ENCODE data around the gene CERT1.

Gene CERT1

DNA sequence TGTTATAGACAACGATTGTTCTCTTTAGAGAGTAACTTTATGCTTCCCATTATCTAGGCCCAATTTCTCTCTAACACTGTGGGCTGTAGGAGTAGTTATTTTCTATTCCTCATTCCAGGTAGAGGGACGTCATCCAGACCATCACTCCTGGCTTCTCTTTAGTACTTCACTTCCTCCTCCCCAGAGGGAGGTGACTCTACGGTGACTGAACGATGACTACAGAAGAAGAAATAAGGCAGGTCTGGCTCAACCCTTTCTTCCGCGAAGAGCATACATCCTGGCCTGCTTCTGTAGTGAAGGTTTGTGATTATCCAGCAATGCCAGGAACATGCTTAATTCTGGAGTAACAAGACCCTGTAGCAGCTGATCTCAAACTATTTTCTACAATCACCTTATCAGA is 123.6 kb downstream of the CERT1 start:
- no peak for DNase-seq

DNA sequence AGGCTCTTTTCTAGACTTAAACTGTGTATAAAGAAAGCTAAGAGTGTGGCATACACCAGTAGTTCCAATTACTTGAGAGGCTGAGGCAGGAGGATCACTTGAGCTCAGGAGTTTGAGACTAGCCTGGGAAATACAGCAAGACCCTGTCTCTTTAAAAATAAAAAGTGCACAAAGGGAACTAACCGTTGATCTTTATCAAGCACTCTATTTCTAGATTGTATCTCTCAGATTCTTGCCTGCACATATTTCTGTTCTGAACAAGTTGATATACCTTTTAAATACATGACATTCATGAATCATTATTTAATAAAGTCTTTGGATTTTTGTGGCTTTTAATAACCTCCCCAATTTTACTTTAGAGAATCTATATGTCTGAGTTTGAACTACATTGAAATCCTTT is 127.2 kb downstream of the CERT1 start:
- DNase-seq = no peak

DNA sequence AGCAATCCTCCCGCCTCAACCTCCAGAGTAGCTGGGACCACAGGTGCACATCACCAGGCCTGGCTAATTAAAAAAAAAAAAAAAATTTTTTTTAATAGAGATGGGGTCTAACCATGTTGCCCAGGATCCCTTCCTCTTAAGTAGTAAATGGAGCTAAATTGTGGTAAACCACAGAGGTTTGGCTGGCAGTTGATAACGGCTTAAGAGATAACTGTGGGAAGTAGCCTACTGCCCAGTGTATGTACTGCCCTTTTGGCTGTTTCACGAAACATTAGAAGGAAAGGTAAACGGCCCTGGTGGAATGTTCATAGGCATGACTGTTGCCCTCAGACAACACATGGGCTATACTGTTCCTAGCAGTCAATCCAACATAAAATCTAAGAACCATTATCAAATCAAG is 130.0 kb downstream of the CERT1 start:
- DNase-seq = no peak

DNA sequence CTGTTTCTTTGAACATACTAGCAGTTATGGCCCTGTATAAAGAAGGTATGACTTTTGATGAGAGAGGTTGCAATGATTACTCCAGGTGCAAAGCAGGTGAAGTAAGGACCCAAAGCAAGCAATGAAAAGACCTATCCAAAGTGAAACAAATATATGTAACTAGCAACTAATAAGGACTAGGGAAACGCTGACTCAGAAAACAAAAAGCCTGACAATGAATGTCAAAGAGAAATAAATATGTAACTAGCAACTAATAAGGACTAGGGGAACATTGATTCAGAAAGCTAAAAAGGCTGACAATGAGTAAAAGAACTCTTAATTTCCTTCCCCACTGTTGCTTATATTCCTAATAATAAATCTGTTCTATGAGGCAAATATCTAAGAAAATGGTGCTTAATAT is 131.3 kb downstream of the CERT1 start:
- DNase-seq = no peak

DNA sequence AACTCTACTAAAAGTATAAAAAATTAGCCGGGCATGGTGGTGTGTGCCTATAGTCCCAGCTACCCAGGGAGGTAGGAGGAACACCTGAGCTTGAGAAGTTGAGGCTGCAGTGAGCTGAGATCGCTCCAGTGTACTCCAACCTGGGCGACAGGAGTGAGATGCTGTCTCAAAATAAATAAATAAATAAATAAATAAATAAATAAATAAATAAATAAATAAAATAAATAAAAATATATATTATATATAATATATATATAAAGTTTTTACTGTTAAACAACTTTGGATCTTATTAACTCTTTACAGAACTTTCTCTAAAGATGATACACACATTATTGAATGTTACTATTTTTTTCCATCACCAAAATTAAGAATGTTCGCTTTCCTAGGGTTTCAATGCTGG is 136.0 kb downstream of the CERT1 start:
- no peak for DNase-seq

DNA sequence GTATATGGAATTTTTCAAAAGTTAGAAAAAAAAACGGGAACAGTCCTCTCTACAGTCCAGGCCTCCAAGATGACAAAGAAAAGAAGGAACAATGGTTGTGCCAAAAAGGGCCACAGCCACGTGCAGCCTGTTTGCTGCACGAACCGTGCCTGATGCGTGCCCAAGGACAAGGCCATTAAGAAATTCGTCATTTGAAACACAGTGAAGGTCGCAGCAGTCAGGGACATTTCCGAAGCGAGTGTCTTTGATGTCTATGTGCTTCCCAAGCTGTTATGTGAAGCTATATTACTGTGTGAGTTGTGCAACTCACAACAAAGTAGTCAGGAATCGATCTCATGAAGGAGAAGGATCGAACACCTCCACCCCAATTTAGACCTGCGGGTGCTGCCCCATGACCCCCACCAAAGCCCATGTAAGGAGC is 137.0 kb downstream of the CERT1 start:
- DNase-seq = no peak

DNA sequence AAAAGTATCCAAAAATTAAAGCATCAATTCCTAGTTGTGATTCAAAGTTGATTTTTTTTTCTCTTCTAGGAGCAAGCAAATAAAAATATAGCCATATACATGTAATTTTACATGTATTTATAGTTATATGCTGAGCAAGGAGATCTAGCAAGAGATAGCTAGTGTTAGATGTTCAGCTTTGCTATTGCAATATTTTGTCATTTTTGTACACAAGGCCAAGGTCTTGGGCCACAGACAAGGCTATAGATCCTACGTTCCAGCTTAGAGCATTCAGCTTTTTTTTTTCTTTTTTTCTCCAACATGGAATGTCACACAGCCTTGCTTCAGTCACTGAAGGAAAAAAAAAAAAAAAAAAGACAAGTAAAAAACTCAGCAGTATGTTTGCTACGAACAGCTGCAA is 137.6 kb downstream of the CERT1 start:
- DNase-seq = no peak

DNA sequence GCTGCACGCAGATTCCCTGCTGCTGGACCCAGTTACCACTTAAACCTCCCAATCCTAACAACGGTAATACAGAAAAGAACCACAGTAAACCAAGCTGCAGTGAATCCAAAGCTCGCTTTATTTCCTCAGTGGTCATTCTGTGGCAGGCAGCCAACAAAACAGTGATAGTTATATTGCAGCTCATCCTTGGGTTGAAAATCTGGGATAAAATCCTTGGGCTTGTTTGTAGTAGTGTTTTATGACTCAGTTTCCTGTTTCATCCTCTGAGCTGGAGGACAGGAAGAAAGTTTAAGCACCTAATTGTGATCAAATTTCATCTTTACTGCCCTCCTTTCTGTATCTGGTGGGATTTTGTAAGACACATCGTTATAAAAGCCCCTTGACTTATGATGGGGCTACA is 143.0 kb downstream of the CERT1 start:
- DNase-seq = no peak

DNA sequence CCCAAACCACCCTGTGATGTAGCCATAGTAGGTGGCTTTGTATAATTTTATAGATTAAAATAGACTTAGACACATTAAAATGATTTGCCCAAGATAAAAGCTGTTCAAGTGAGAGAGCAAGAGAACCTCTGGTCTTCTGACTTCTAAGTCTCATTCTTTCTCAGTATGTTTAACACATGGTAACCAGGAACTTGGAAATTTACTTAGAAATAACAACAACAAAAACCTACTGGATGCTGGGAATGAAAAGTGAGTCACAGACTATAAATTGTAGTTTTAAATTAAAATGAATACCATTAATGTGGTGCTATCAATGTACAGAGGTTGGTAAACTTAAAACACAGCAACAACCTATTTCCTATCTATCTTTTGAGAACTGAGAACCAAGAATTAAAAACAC is 144.0 kb downstream of the CERT1 start:
- DNase-seq = no peak

DNA sequence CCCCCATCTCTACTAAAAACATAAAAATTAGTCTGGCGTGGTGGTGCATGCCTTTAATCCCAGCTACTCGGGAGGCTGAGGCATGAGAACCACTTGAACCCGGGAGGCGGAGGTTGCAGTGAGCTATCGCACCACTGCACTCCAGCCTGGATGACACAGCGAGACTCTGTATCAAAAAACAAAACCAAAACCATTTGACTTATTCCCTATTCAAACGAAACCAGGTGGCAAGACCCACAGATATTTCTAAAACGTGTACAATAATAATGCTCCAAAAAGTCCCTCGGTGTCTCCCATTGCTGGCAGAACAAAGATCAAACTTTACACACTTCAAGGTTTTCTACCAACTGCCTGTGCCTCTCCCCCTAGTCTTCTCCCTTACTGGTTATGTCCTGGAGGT is 144.6 kb downstream of the CERT1 start:
- no peak for DNase-seq

DNA sequence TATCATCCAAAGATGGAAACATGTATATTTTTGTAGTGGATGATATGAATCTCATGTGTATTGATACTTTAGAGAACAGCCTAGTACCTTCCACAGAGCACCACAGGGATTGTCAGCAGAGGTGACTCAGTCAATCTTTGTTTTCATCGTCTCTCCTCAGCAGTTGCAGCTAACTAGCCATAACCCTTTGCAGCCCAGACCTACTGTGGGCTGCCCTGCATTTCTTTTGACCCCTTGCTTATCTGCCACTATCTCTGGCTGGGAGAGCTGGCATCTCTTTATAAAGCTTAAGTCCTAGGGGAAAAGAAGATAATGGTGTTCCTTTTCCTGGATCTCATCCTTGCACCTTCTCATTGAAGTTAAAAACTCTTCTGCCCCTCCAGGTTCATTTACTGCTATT is 145.7 kb downstream of the CERT1 start:
- DNase-seq = no peak

DNA sequence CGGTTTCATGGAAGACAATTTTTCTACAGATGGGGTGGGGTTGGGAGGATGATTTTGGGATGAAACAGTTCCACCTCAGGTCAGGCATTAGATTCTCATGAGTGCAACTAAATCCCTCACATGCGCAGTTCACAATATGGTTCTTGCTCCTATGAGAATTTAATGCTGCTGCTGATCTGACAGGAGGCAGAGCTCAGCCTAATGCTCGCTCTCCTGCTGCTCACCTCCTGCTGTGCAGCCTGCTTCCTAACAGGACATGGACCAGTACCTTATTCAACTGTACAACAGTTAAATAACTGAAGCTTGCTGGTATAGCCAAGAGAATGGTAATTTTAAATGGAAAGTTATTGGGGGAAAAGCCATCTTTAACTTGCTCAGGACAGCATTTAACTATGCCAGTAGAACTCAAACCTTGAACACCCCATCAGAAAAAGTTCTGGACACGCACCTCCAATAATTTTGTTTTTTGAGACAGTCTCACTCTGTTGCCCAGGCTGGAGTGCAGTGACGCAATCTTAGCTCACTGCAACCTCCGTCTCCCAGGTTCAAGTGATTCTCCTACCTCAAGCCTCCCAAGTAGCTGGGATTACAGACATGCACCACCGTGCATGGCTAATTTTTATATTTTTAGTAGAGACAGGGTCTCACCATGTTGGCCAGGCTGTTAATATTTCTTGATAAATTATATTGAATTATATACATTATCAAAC is 146.7 kb downstream of the CERT1 start:
- no peak for DNase-seq

DNA sequence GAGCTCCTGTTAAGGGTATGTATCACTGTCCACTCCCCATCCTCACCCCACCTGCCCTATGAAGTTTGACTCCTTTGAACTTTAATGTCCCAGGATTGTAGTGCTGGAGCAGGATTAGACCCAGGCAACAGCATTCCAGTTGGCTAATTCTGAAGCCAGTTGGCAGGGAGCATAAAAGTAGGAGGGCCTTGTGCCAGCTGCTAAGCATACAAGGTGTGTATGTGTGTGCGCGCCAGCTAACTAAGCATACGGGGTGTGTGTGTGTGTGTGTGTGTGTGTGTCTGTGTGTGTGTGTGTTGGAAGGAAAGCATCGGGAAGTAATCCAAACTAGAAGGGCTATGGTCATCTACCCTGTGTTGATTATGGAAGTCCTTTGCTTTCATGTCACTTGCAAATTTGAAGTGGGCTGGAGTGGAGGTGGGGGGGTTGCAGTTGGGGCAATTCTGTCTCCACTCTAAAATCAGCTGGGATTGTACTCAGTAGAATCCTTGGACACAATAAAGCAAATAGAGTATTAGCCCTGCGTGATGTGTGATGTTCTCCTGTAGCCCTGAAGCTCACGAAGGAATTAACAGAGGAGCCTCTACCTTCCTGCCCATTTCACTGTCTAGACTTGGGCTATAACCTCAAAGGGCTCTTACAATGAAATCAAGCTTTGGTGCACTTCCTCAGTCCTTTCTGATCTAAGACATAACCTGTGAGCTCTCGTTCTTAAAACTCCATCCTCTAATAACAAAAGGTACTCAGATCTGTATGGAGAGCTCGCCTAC is 147.5 kb downstream of the CERT1 start:
- no peak for DNase-seq

DNA sequence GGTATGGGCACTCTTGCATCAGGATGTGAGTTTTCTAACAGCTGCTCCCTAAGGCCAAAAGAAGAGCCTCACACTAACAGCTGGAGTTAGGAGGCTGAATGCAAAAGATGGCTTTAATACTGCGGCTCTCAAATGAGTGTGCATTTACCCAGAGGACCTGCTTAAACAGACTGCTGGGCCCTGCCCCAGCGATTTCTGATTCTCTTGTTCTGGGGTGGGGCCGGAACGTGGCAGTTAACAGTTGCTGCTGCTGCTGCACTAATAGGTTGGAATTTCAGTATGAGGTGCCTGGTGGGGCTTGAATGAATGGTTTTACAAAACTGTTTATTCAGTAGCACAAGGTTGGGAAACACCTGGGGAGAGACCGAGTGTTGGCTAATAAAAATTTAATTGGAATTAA is 148.3 kb downstream of the CERT1 start:
- DNase-seq = no peak

DNA sequence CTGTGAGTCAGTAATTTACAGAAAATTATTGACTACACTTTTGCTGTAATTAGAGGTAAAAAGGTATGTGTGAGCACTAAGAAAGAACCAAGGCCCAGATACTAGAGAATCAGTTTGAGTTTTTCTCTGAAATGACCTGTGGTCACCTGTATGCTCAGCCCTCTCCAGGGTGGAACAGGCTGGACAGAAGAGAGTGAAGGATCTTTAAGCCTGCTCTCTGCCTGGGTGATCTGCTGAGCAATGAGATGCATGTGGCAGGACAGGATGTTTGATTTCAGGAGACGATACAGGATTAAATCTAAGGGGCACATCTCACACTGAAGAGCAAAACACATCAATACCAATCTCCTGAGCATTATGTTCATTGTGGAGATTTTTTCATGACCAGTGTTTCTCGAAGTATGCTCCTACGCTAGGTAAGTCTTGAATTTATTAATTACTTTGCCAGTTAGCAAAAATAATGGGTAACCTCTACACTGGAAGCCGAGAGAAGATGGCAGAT is 148.9 kb downstream of the CERT1 start:
- no peak for DNase-seq

DNA sequence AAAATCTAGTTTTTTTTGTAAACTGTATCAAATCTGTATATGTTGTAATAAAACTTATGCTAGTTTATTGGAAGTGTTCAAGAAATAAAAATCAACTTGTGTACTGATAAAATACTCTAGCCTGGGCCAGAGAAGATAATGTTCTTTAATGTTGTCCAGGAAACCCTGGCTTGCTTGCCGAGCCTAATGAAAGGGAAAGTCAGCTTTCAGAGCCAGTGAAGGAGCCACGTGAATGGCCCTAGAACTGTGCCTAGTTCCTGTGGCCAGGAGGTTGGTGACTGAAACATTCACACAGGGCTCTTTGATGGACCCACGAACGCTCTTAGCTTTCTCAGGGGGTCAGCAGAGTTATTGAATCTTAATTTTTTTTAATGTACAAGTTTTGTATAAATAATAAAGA is 150.1 kb downstream of the CERT1 start:
- DNase-seq = no peak

DNA sequence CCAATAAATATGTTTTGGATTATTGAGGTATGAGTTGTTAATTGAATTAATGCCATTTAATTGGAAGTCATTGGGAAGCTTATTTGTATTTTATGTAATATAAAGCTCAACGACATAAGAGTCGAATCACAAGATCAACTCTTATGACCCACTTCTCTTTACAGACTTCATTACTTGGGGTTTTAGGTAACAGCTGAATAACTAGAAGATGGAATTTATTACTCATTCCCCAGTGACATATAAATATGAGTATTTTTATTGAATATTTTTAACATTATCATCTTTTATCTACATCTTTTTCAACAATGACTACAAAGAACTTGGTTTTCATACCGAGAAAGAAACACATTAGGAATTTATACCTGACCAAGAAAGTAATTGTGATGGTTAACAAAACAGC is 153.3 kb downstream of the CERT1 start:
- DNase-seq = no peak

DNA sequence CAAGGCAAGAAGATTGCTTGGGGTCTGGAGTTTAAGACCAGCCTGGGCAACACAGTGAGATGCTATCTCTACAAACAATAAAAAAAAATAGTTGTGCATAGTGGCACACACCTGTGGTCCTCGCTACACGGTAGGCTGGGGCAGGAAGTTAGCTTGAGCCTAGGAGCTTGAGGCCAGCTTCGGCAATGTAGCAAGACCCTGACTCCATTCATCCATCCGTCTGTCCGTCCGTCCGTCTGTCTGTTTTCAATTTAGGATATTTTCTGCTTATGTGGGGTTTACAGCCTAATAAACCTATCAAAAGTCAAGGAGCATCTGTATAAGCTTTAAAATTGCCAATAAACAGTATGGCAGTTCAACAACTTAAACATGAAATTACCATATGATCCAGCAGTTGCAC is 154.7 kb downstream of the CERT1 start:
- no peak for DNase-seq

DNA sequence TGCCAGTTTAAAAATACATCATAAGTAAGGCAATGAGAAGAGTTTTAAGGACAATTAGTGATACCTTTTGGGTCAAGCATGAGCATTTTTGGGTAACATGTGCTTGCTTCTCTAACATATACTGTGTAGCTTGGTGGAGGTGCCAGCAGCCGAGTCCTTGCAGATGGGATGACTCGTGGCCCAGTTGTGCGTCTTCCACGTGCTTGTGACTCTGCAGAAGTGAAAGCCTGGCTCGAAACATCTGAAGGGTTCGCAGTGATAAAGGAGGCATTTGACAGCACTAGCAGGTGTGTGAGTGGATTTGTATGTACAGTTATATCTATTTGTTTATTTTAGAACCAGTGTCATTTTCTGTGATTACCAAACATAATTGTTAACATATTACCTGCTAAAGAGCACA is 156.2 kb downstream of the CERT1 start:
- DNase-seq = no peak

DNA sequence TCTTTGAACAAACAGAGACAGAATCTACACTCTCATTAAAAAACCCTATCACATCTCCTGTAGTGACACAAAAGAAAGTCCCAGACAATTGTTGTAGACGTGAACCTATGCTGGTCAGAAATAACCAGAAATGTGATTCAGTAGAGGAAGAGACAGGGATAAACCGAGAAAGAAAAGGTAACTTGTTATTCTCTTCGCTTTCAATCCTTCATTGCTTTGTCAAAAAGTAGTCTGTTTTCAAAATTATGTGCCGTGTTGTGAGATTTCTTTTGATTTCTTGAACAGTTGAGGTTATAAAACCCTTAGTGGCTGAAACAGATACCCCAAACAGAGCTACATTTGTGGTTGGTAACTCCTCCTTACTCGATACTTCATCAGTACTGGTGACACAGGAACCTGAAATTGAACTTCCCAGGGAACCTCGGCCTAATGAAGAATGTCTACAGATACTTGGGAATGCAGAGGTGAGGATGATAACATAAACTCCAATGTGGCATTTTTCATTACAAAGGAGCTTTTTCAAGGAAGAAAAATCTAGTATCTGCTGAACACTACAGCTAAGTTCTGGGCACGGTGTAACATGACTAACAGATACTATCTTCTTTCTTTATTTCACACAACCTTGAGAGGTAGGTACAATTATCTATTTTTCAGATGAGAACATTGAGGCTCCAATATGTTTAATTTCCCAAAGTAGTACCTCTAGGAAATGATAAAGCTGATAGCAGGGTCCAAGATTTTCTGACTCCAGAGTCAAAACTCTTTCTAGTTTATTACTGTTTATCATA is 160.1 kb downstream of the CERT1 start:
- no peak for DNase-seq

DNA sequence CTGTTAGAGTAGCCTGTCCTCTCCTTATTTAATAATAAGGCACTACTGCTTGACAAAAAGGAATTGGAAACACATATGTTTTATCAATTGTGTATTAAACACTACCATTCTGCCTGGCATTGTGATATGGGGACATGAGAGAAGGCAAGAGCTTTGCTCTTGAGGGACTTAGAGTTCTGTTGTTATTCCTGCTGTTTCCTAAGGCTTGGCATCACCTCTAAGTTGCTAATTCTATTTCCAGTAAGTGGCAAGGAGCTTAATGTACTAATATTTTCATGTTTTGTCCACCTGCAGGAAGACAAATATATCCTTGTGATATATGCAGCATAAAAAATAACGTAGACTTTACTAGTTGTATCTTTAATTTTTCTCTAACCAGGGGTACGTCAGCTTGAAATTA is 161.8 kb downstream of the CERT1 start:
- DNase-seq = no peak

DNA sequence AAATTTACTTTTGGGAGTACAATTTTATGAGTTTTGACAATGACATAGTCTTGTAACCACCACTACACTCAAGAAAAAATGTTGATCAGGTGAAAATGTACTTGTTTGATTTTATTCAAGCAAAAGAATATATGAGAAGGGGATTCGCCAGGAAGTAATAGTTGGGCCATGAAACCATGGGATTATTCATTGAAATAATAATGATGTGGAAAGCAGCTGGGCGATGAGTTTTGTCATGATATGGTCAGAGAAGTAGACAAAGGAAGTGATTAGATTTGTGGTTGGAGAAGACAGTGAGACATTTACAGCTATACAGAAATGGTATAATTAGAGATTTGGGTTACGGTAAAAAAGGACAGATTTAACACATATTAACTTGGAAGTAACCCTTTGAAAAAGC is 163.2 kb downstream of the CERT1 start:
- DNase-seq = no peak

DNA sequence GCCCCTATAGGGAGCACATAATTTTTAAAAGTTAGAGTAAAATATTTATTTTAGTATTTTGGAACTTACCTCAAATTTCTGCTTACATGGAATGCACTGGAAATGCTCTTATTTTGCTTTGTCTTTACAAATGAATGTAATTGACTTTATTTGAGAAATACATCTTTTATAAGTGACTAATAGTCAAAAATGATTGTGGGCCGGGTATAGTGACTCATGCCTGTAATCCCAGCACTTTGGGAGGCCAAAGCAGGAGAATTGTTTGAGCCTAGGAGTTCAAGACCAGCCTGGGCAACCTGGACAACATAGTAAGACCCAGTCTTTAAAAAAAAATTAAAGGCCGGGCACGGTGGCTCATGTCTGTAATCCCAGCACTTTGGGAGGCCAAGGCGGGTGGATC is 168.6 kb downstream of the CERT1 start:
- no peak for DNase-seq

DNA sequence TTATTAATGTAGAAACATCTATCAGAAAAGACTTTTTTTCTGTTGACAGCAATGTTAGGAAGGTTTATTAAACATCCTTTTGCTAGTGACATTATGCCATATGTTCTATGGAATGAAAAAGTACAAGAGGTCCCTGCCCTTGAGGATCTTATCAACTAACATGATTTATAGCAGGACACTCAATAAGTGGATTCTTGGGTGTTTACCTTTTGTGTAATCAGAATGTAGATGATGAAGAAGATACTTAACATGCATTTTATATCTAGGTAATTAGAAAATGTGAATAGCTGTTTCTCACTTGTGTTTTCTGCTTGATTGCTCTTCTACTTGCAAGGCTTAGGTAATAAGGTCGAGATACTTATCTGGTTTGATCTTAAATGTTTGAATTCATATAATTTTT is 169.5 kb downstream of the CERT1 start:
- no peak for DNase-seq

Data from inflammatory macrophage treated with lipopolysaccharide for 1 hour (primary cell).